HG02981 (cell line): ENCODE measurements around the gene ABCB11.
"Not testable (repeated sequence)": the region's sequence is repeated elsewhere in the genome, so short reads cannot be mapped to it uniquely, and the experiment has no call there.

Experiments used
- ATAC-seq: cut with Tn5 transposase; IDR thresholded peaks from one replicate; pipeline ENCODE4 v1.9.1; 2021; ENCODE audit warnings: mild to moderate bottlenecking, moderate library complexity; ENCODE audit not compliant: unreplicated experiment

ABCB11 gene

GRCh38 chr2:169031202-169031601 is at the start of gene ABCB11:
TSS of gene ABCB11 (minus strand) at chr2:169031324. CDS start at chr2:169018125, 13,199 bp downstream.
- ATAC-seq = no peak

GRCh38 chr2:169080250-169081069 is 49.3 kb upstream of the ABCB11 start:
- peak; percentile 85 for ATAC-seq

GRCh38 chr2:169077674-169078240 is 46.6 kb upstream of the ABCB11 start:
- ATAC-seq = no peak

- peak; percentile 56 for ATAC-seq
Measured at GRCh38 chr2:169073963-169074751, 43.0 kb upstream of the ABCB11 start.

GRCh38 chr2:169073211-169073962 is 42.3 kb upstream of the ABCB11 start:
- ATAC-seq = no peak

- no peak for ATAC-seq
Measured at GRCh38 chr2:169072163-169072925, 41.2 kb upstream of the ABCB11 start.

- no peak for ATAC-seq
Measured at GRCh38 chr2:169071455-169071854, 40.3 kb upstream of the ABCB11 start.

GRCh38 chr2:169069833-169070232 is 38.7 kb upstream of the ABCB11 start:
- no peak for ATAC-seq

GRCh38 chr2:169069341-169069740 is 38.2 kb upstream of the ABCB11 start, which contains the start of gene DHRS9:
TSS of gene DHRS9 (plus strand) at chr2:169069563. CDS start at chr2:169081582, 12,019 bp downstream.
- no peak for ATAC-seq

- no peak for ATAC-seq
Measured at GRCh38 chr2:169066897-169067296, 35.8 kb upstream of the ABCB11 start.

GRCh38 chr2:169065864-169066517 is 34.9 kb upstream of the ABCB11 start:
- no peak for ATAC-seq

GRCh38 chr2:169065422-169065821 is 34.3 kb upstream of the ABCB11 start:
- no peak for ATAC-seq

GRCh38 chr2:169064199-169064598 is 33.1 kb upstream of the ABCB11 start:
- ATAC-seq = not testable (repeated sequence)

- ATAC-seq = not testable (repeated sequence)
Measured at GRCh38 chr2:169054575-169054974, 23.5 kb upstream of the ABCB11 start.

GRCh38 chr2:169050476-169051240 is 19.5 kb upstream of the ABCB11 start:
- ATAC-seq = no peak

GRCh38 chr2:169049142-169049541 is 18.0 kb upstream of the ABCB11 start:
- ATAC-seq = no peak

GRCh38 chr2:169047256-169048250 is 16.4 kb upstream of the ABCB11 start:
- ATAC-seq = no peak
